Cardiac septum (tissue), 1 donor: ENCODE data around the gene OR52A5. TPM values are rescaled to one million over a fixed set of nuclear protein-coding genes. Genes with fewer than 3 reads are reported as not detected.

ENCODE experiments used
- DNase-seq: peaks from one replicate; pipeline ENCODE4 v3.0.0-alpha.2; 2020; ENCODE audit warnings: low spot score
- intact Hi-C: fragments of 100-400 bp; cut with DNase I; formaldehyde crosslinking; loops from one replicate; pipeline ENCODE4 v1.14.0; 2022
- total RNA-seq: library from RNA; stranded (reverse); fragmentation: NEBNext Ultra II Directional; extraction: Animal tissue kit (Norgen Biotek cat#: 25700); gene quantifications from one replicate; pipeline ENCODE4 v1.2.1, GENCODE V29; 2021
- donor health status: DM: no; HTN: no; CAD: no.

Gene OR52A5
- total RNA-seq, 1 donor from 2014 or later: not detected

GRCh38 chr11:5123802-5124521 lies 14.2 kb downstream of the OR52A5 start:
- DNase-seq: no peak
- intact Hi-C loops: loop anchor here (2.0 kb wide), 1 partner anchor 257 kb away; no protein-coding TSS in a partner anchor

GRCh38 chr11:5118893-5119292 lies 19.3 kb downstream of the OR52A5 start:
- DNase-seq: no peak
- intact Hi-C loops: no loop called here

DNA sequence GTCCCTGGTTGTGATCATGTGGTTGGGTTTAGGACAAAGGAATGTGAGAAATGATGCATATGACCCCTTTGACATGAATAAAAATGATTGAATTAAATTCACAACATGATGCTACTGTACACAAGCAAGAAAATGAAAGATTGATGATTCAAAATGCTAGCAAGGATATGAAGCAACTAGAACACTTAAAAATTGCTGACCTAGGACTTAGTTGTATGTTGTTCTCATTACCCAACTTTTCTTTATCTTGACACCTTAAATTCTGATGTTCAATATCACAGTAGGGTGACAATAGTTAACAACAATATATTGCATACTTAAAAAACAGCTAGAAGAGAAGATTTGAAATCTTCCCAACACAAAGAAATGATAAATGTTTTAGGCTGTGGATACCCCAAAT lies 20.6 kb downstream of the OR52A5 start:
- no peak for DNase-seq
- intact Hi-C loops: no loop called here

GRCh38 chr11:5115339-5115738 lies 22.8 kb downstream of the OR52A5 start:
- no peak for DNase-seq
- intact Hi-C loops: no loop called here

- intact Hi-C loops: no loop called here
- no peak for DNase-seq
Measured at GRCh38 chr11:5107285-5107684, 30.9 kb downstream of the OR52A5 start.

DNA sequence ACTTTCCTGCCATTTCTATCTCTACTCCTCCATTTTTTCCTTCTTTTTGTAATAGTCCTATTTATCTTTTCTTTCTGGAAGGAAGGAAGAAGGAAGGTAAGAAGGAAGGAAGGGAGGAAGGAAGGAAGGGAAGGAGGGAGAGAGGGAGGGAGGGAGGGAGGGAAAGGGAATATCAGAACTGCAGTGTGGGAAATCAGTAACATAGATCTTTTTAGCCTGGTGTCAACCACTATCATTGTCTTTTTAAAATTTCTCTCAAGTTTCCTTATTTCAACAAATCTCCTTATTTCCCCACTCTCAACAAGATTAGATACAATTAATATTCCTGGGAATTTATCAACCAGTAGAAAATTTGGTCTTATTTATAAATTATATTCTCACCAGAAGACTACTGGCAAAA lies 35.1 kb downstream of the OR52A5 start:
- no peak for DNase-seq
- intact Hi-C loops: no loop called here

DNA sequence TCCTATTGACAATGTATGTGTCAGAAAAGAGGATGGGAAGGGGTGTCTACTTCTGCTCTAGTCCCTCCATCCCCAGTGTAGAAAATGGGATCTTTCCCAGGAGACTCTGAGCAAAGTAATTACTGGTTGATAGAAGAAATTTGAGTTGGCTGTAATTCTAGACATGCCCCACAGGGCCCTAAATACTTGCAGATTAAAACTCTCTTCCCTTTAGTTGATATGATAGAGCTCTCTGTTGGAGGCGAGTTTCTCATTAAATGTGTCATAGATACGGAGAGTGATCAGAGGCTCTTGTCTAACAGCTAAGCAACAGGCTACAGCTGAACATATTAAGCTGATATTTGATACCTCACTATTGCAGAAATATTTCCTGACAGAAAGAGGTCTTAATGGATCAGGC lies 35.9 kb downstream of the OR52A5 start:
- intact Hi-C loops: no loop called here
- DNase-seq: no peak

DNA sequence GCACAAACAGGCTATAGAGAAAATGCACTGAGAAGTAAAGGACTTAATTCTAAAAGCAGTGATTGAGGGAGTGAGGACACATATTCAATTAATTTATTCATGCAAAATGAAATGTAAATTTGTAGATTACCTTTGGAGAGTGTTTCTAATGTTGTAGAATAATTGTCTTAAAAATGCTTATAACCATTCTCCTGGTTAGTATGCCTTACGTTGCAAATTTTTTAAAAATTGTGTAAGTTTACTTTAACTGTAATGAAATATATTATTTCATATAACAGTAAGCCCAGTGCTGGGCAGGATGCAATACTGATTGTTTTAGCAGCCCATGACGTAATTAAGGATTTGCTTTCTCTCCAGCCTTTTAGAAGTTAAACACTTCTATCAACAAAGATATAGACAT lies 42.1 kb downstream of the OR52A5 start:
- DNase-seq: no peak
- intact Hi-C loops: no loop called here

- intact Hi-C loops: no loop called here
- DNase-seq: no peak
Measured at GRCh38 chr11:5092821-5093585, 45.2 kb downstream of the OR52A5 start.

DNA sequence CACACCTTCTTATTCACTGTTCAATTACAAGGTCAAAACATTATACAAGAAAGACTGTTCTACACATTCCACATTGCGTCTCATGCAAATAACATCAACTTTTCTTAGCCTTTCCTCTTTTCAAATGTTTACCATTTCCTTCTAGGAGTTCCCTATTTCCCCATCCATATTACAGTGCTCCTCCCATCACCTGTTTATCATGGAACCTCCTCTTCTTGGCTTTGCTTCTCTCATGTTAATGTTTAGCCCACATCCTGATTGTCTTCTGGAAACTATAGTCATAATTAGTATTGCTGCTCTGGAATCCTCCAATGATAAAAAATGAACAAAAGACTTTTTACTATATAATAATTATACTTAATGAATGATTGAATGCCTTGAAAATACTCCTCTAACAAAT lies 47.5 kb downstream of the OR52A5 start:
- no peak for DNase-seq
- intact Hi-C loops: no loop called here

DNA sequence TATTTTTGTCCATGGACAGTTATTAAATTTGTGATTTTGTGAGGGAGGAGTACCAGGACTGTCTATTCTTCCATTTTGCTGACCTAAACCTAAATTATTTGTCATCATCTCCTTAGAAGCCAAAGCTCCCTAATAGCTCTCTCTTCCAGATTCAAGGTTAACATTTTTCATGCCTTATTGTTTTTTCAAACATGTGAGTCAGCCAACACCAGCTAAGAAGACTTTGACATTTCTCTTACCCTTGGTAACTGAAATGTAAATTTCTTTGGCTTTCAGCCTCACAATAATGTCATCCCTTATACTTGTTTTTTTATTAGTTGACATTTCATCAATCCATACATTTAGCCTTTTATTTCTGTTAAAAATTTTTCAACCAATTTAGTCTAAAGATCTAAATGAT lies 49.6 kb downstream of the OR52A5 start:
- intact Hi-C loops: no loop called here
- no peak for DNase-seq

DNA sequence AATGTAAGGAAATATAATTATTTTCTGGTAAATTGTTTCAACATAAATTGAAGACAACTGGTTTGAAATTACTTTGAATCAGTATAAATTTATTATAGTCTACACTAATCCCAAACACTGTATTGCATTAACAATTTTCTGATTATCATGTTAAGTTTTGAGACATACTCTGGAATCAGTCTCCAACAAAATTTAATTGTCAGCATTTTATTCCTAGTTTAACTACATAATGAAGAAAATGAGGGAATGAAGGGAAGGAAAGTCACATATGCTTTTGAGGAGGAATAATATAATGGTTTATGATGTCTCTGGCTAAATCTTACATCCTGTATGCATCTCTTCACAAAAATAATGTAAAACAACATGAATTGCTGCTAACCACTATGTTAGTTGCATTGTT lies 54.6 kb downstream of the OR52A5 start:
- intact Hi-C loops: no loop called here
- DNase-seq: no peak

- DNase-seq: no peak
- intact Hi-C loops: no loop called here
Measured at GRCh38 chr11:5081405-5081804, 56.8 kb downstream of the OR52A5 start.

Other genes starting within 250 kb of the OR52A5 start
- not detected for gene OR51A7, start 234.6 kb downstream of the OR52A5 start, total RNA-seq
- gene OR51G2, start 219.0 kb downstream of the OR52A5 start, total RNA-seq: not detected
- not detected for gene OR51G1, start 214.0 kb downstream of the OR52A5 start, total RNA-seq
- gene OR51A4, start 190.8 kb downstream of the OR52A5 start, total RNA-seq: not detected
- not detected for gene OR51A2, start 182.6 kb downstream of the OR52A5 start, total RNA-seq
- not detected for gene OR51L1, start 143.5 kb downstream of the OR52A5 start, total RNA-seq
- not detected for gene OR52J3, start 91.8 kb downstream of the OR52A5 start, total RNA-seq
- gene OR52E2, start 78.7 kb downstream of the OR52A5 start, total RNA-seq: not detected
- not detected for gene OR52E1, start 68.8 kb downstream of the OR52A5 start, total RNA-seq
- gene OR52A1, start 16.4 kb upstream of the OR52A5 start, total RNA-seq: not detected
- gene OR51V1, start 62.3 kb upstream of the OR52A5 start, total RNA-seq: not detected
- 1,223 TPM for gene HBB, start 88.7 kb upstream of the OR52A5 start, total RNA-seq
- gene HBD, start 96.1 kb upstream of the OR52A5 start, total RNA-seq: 4.4 TPM
- not detected for gene HBG1, start 111.5 kb upstream of the OR52A5 start, total RNA-seq
- 0.94 TPM for gene HBG2, start 116.4 kb upstream of the OR52A5 start, total RNA-seq
- not detected for gene HBE1, start 131.6 kb upstream of the OR52A5 start, total RNA-seq
- not detected for gene OR51B4, start 163.6 kb upstream of the OR52A5 start, total RNA-seq
- not detected for gene OR51B2, start 185.9 kb upstream of the OR52A5 start, total RNA-seq
- not detected for gene OR51B5, start 205.2 kb upstream of the OR52A5 start, total RNA-seq
- not detected for gene OR51B6, start 213.2 kb upstream of the OR52A5 start, total RNA-seq
- gene OR51M1, start 245.5 kb upstream of the OR52A5 start, total RNA-seq: not detected